IPS-18c (cell line): ENCODE results near the gene IL22.

ENCODE experiments used
- H3K4me3 ChIP-seq: 2 replicates; pipeline ENCODE4 v1.7.0; 2013; ENCODE audit warnings: low read depth, mild to moderate bottlenecking, low read length, moderate library complexity; ENCODE audit not compliant: insufficient read depth
- H3K9me3 ChIP-seq: one replicate; pipeline ENCODE4 v1.6.1; 2013; ENCODE audit warnings: mild to moderate bottlenecking, low read length, moderate library complexity; ENCODE audit not compliant: control insufficient read depth, insufficient read depth

IL22 gene, protein sequence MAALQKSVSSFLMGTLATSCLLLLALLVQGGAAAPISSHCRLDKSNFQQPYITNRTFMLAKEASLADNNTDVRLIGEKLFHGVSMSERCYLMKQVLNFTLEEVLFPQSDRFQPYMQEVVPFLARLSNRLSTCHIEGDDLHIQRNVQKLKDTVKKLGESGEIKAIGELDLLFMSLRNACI

DNA sequence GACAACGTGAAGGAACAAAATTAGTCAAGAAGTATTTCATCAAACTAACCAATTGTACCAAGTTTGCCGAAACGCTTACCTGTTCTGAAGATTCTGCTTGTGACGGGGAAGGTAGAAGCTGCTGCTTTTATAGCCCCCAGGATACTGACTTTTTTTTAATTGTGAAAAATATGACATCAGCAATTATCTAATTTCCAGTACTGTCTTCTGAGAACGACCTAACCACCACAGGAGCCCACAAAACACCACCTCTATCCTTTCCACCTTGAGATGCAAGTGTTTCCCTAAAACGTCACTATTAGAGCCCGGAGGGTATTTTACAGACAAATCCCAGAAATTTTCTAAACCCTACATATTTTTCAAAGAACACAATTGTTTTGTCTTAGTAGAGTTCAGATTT is at the start of gene IL22:
Gene IL22 (minus strand): TSS at position 101 of the 400 bp plus-strand sequence. CDS start 156 bp downstream, outside the sequence.
- H3K4me3 ChIP-seq: no peak within 1 kb of the TSS
- H3K9me3 ChIP-seq: no peaks in the 10 kb centered on the region

DNA sequence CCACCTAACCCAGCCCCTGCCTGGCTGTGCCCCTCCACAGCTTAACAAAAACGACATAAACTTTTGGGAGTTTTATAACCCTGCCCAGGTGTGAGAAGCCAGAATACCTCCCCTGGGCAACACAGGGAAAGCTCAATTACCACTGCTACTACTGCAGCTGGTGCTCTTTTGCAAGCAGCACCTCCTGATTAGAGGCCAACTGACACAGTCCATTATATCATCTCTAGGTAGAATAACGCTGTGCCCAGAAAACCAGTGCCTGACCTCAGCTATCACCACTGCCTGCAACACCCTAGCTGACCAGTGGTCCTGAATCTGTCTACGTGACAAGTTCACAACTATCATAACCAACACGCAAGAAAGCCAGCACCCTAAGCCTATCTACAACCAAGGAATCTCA is 44.5 kb upstream of the IL22 start:
- Histone ChIP-seq H3K9me3 (no peaks in the 10 kb centered on the region), H3K4me3 (no peak overlapping the region)

DNA sequence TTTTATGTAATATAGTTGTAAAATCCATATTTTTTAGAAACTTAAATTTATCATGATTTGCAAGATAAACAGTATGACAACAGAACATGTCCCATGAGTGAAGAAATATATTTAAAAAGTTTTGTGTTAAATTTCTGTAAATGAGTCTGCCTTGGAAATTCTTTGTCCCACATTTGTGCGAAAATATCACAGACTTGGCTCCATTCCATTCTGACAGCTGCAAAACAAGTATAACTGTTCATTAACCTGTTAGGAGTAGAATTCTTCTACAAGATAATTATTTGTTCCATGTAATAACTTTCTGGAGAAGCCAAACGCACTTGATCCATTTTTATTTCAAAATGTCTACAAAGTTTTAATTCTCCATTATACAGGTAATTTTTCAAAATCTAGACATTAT is 40.8 kb upstream of the IL22 start:
- Histone ChIP-seq H3K4me3 (no peak overlapping the region), H3K9me3 (no peaks in the 10 kb centered on the region)

DNA sequence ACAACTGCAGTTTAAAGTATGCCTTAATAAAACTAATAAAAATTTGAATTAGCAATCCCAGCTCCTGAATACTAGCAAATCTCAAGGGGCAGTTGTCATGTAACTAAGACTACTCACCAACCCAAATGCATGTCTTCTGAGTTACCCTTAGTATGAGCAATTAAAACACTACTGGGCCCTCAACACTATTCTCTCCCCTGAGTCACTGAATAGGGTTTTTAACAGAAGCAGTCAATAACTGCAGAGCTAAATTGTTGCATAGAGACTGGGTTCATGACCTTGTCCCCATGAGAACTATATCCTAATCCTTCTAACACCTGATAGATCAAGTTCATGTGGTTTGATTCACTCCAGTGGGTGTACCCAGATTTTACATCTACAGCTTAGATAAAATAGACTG is 39.9 kb upstream of the IL22 start:
- no peaks in the 10 kb centered on the region for H3K9me3 ChIP-seq

DNA sequence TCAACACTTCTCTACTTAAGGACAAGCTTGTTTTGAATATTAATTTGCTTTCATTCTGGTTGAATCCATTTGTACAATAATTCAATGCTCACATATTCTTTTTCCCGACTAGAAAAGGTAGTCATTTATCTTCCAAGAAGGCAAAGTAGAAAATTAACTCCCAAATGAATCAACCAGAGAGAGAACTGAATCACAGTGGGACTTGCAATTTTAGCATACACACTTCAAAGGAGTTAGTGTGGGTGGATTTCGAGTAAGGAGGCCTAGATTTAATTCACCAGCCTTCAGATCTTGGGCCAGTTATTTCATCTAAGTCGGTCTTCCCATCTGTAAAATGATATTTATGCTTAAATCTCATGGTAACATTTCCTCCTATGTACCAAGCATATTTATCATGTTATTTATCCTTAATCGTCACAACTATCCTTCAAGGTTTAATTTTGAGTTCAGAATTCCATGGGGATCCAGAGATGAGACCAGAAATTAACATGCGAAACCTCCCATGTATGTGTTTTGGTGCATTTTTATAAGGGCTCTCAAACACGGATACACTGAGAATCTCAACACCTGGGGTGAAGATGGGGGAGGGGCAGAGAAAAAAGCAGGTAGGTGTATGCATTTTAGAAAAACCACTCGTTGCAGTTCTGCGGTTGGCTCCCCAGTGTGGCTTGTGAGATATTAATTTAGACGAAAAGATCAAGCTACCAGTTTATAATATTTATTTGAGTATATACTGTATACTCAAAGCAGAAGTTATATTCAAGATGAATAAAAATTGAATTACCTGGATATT is 38.9 kb upstream of the IL22 start:
- H3K4me3 ChIP-seq: no peak overlapping the region
- no peaks in the 10 kb centered on the region for H3K9me3 ChIP-seq

More for the DNA sequence above, 39.9 kb upstream of the IL22 start:
- no peak overlapping the region for H3K4me3 ChIP-seq

DNA sequence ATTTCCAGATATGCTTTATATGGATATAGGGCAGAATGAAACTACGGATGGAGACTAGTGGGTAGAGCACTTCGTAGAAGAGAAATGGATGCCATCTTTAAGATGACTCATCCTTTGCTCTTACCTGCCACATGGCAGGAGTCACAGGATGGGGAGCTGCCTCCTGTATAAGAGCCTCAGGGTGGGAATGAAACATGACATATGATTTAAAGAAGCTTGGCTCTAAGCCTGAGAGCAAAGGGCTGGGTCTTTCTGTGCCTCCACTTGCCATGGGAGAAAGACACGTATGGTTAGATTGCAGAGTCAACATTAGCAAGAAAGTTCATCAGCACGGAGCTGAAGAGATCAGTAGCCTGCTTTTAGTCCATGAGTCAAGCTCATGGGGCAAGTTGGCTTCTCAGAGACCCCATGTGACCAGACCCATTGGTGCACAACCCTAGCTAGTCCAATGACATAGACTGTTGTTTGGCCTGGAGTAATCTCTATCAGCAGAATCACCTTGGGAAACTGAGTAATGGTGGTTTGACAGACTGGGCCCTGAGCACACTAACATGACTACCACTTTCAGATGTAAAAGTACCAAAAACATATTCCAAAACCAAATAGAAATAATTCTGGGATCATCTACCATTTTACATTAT is 38.1 kb upstream of the IL22 start:
- no peaks in the 10 kb centered on the region for H3K9me3 ChIP-seq
- no peak overlapping the region for H3K4me3 ChIP-seq

DNA sequence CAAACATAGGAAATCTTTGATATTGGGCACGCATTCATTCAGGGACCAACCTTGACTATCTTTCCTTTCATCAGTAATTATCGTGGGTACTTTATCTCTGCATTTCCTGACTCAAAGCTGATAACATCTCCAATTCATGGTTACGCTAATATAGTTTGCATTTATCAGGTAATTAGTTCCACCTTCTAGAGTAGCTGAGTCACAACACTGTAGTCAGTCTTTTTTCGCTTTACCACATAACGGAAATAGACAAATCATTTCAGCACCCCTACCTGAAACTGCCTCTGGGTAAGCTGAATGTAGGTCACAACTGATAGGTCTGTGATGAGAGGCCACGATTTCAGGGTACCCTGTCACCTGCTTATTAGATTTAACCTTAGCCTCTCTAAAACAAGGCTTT is 36.7 kb upstream of the IL22 start:
- no peaks in the 10 kb centered on the region for H3K9me3 ChIP-seq
- H3K4me3 ChIP-seq: no peak overlapping the region

DNA sequence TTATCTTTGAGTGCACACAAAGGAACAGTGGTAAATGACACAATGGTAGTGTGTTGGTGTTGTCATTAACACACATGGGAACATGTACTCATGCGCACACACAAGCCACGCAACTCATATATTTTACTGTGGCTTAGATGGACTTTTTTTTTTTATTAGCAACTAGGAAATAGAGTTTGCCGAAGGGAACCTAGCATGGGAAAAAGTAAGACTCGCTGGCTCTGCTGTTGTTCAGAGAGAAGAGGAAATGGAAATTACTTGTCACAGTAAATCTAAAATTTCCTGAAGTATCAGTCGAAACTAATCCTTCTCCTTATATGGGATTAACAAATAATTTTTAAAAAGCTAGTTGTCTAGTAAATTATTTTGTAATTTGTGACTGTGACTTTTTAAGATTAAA is 33.7 kb upstream of the IL22 start:
- Histone ChIP-seq H3K4me3 (no peak overlapping the region), H3K9me3 (no peaks in the 10 kb centered on the region)

DNA sequence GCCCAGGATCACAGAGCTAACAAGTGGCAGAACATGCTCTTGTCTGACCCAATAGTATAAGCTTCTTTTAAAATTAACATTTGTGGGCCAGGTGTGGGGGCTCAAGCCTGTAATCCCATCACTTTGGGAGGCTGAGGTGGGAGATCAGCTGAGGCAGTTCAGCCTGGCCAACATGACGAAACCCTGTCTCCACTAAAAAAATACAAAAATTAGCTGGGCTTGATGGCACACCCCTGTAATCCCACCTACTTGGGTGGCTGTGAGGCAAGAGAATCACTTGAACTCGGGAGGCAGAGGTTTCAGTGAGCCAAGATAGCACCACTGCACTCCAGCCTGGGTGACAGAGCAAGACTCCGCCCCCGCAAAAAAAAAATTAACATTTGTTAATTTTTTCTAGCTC is 33.0 kb upstream of the IL22 start:
- H3K9me3 ChIP-seq: no peaks in the 10 kb centered on the region

DNA sequence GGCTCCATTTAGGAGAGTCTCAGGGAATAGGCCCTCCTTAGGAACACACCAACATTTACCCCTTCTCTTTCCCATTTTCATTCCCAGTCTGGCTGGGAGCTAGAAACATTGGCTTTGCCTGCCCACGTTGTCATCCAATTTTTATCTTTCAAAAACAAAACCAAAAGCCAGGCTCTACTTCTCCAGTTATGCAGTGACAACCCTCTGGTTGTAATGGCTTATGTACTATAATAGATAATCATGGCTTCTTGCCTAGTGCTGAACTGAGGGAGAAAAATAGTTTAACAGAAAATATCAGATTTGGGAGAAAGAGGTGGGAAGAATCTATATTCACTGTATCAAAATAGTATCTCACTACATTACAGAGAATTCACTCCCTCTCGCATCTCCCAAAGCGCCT is 32.1 kb upstream of the IL22 start:
- no peaks in the 10 kb centered on the region for H3K9me3 ChIP-seq

More for the DNA sequence above, 33.0 kb upstream of the IL22 start:
- no peak overlapping the region for H3K4me3 ChIP-seq

DNA sequence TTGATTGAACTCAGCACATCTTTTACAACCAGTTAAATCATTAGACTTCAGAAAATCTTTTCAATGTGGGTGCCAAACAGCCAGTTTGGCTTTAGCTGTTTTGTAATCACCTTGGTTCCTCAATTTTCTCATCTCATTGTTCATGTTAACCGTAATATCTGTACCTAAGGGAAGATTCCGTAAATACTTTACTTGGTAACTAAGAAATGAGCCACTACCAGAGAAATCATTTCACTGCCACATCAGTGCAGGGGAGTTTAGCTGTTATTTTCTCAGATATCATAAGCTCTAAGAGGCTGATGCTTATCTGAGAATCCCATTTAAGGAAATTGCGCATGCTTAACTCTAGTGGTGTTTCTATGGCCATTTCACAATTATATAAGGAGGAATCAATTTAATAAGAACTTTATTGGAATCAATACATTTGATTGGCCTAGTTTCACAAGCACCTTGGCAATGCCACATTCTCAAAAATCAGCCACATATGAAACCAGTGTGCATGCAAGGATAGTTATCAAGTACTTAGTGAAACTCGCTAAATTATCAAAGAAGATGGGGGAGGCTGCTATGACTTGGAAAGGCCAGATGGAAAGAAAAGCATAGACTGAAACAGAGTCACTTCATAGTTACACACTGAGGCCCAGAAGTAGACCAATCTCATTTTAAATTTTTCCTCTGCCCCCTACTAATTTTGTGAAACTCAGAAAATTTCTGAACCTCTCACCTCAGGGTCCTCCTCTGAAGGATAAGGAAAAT is 28.1 kb upstream of the IL22 start:
- Histone ChIP-seq H3K4me3 (no peak overlapping the region), H3K9me3 (no peaks in the 10 kb centered on the region)

More for the DNA sequence above, 32.1 kb upstream of the IL22 start:
- no peak overlapping the region for H3K4me3 ChIP-seq

DNA sequence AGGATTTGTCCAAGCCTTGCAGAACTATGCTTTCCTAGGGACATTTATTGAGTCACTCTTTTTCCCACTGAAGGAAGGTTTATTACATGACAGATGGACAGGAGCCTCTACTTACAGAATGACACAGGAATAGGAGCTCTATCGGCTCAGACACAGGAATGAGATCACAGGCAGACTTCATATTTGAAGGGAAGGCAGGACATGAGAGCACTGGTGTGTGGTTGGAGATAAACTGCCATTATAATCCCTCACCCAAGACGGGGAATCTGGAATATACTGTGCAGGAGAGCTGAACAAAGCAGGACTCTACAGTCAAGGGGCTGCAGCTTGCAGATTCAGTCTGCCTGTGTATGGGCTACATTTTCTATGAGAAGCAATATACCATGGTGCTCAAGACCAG is 26.8 kb upstream of the IL22 start:
- H3K9me3 ChIP-seq: no peaks in the 10 kb centered on the region

DNA sequence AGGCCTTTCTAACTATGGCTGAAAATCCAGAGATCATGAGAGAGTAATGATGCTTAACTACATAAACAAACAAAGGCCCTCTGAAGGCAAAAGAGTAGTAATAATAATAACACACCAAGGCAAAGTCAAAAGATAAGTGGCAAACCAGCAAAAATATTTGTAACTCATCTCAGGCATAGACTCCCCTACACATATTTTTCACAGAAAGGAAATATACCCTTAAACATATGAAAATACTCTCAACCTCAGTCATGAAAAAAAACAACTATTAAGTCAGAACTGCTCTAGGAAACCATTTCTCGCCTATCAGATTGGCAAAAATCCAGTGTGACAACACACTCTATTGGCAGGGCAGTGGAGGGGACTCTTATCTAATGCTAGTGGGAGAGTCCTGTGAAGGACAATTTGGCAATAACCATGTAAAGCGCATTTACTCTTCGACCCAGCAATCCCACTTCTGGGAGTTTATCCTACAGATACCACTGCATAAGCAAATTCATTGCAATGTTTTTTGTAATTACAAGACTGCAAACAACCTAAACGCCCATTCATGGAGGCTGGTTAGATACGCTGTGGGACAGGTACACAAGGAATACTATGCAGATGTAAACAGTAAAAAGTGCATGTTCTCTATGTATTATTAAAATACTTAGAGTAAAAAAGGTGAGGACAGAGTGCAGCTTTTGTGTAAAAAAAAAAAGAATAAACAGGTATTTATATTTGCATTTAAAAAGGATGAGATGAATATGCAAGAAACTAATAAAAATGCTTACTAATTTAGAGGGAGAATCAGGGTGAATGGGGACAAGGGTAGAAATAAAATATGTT is 26.0 kb upstream of the IL22 start:
- Histone ChIP-seq H3K9me3 (no peaks in the 10 kb centered on the region), H3K4me3 (no peak overlapping the region)

More for the DNA sequence above, 26.8 kb upstream of the IL22 start:
- H3K4me3 ChIP-seq: no peak overlapping the region

DNA sequence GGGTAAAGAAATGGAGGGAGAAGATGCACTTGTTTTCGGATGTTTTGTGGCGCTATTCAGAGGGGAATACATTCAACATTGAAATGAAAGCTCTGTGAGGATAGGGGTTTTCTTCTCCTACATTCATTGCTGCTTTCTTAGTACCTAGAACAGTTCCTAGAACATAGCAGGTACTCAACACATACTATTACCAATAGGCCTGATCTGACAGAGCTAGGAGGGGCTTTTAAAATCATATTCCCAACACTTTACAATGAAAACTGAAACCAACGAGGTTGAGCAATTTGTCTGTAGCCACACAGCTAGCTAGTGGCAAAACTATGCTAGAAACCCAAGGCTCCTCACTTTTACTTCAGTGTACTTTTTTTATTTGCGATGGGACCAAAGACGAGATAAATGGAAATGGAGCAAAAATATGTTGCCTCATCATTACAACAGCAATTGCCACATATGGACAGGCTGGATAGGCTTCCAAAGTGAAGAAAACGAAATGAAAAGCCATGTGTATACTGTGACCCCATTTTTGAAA is 23.1 kb upstream of the IL22 start:
- H3K9me3 ChIP-seq: no peaks in the 10 kb centered on the region

DNA sequence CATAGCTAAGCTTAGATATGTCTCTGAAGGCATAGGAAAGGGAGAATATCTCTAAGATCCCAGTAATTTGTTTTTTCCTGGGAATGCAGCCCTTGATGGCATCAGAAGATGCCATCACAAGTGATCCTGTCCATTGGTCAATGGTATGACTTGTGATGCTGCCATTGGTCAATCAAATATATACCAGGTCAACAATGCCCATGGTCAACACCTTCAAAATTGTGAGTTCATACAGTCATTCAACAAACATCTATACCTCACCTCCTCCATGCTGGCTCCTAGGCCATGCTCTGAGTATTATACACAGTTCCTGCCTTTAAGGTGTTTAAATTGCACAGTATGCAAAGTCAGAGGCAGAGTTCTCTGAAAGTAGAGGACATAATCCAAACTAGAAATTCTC is 19.3 kb upstream of the IL22 start:
- H3K9me3 ChIP-seq: no peaks in the 10 kb centered on the region
- H3K4me3 ChIP-seq: no peak overlapping the region

More for the DNA sequence above, 23.1 kb upstream of the IL22 start:
- H3K4me3 ChIP-seq: no peak overlapping the region

DNA sequence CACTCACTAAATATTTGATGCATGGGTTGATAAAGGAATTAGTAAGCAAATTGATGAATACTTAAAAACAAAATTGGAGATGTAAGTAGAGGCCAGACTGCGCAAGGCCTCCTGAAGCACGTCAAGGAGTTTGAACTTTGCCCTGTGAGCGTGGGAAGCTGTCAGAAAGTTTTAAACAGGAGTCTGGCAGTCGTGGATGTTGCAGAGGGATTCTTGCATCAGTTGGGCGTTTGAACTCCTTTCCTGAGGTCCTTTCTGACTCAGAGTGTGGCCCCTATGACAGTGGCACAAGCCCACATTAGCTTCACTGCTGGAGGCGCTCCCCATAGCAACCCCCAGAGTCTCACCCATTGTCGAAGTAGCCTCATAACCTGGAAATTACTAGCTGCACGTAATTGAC is 17.9 kb upstream of the IL22 start:
- Histone ChIP-seq H3K9me3 (no peaks in the 10 kb centered on the region), H3K4me3 (no peak overlapping the region)

DNA sequence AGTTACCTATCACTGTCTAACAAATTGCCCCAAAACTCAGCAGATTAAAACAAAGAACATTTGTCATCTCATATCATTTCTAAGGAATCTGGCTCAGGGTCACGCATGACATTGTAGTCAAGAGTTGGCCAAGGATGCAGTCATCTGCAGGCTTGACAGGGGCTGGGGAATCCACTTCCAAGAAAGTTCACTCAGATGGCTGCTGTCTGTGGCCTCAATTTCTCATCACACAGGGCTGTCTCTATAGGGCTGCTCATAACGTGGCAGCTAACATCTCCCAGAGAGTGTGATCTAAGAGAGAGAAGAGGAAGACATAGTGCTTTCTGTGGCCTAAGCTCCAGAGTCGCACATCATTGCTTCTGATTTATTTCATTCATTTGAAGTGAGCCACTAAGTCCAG is 17.0 kb upstream of the IL22 start:
- no peaks in the 10 kb centered on the region for H3K9me3 ChIP-seq
- H3K4me3 ChIP-seq: no peak overlapping the region
